Esophagus muscularis mucosa (tissue), 4 donors: ENCODE measurements around the gene ITGA8.

Source experiments
- CTCF ChIP-seq, 3 experiments: fragments of 200-600 bp in 2 of 3; fragments of 450-650 bp in 1 of 3; sonication (generic) in 2 of 3; IDR thresholded peaks; one replicate each; pipeline ENCODE4 v1.5.1; 2017 to 2019; ENCODE audit warnings: antibody characterized with exemption in 3 of 3, mild to moderate bottlenecking in 2 of 3, moderate library complexity in 1 of 3
- EP300 ChIP-seq: sonication (generic); formaldehyde crosslinking; IDR thresholded peaks from one replicate; pipeline ENCODE4 v1.6.1; 2017; ENCODE audit warnings: antibody characterized with exemption
- POLR2AphosphoS5 ChIP-seq, 2 donors: sonication (generic); formaldehyde crosslinking; IDR thresholded peaks; one replicate each; pipeline ENCODE4 v1.6.1; 2017; ENCODE audit warnings: antibody characterized with exemption in 2 of 2

- no peak for TF ChIP-seq CTCF (IDR thresholded peaks at IDR 0.05)
- TF ChIP-seq POLR2AphosphoS5 (IDR thresholded peaks at IDR 0.05), result no peak
- no peak for TF ChIP-seq EP300
Observed at GRCh38 chr10:15558136-15558535, 161.6 kb downstream of the ITGA8 start.
